Karpas-422 (cell line): ENCODE results near the gene PRAC2. TPM values are rescaled to one million over a fixed set of nuclear protein-coding genes. Genes with fewer than 3 reads are reported as not detected.

ENCODE experiments used
- DNase-seq: peaks from one replicate; pipeline ENCODE4 v3.0.0-alpha.2; 2015
- H2AFZ ChIP-seq: fragments of 200-600 bp; sonication (generic); 2 replicates; pipeline ENCODE4 v1.6.1; 2014; ENCODE audit warnings: antibody characterized with exemption, low read length, mixed read lengths
- H3K27ac ChIP-seq: fragments of 200-600 bp; sonication (generic); 2 replicates; pipeline ENCODE4 v1.5.1; 2014; ENCODE audit warnings: mild to moderate bottlenecking, low read length, moderate library complexity
- H3K27me3 ChIP-seq: fragments of 200-600 bp; sonication (generic); 2 replicates; pipeline ENCODE4 v1.6.1; 2014; ENCODE audit warnings: low read length, mixed read lengths
- H3K36me3 ChIP-seq: fragments of 200-600 bp; sonication (generic); 2 replicates; pipeline ENCODE4 v1.6.1; 2014; ENCODE audit warnings: low read length, mixed read lengths; ENCODE audit not compliant: insufficient read depth
- H3K4me1 ChIP-seq: fragments of 200-600 bp; sonication (generic); 2 replicates; pipeline ENCODE4 v1.6.1; 2014; ENCODE audit warnings: mild to moderate bottlenecking, low read length, mixed read lengths
- H3K4me2 ChIP-seq: fragments of 200-600 bp; sonication (generic); 2 replicates; pipeline ENCODE4 v1.6.1; 2014; ENCODE audit warnings: low read length, low read depth, mild to moderate bottlenecking; ENCODE audit not compliant: poor library complexity, severe bottlenecking
- H3K4me3 ChIP-seq: fragments of 200-600 bp; sonication (generic); 2 replicates; pipeline ENCODE4 v1.5.1; 2014; ENCODE audit warnings: mild to moderate bottlenecking, antibody characterized with exemption, low read length, mixed read lengths
- H3K79me2 ChIP-seq: fragments of 200-600 bp; sonication (generic); 2 replicates; pipeline ENCODE4 v1.6.1; 2014; ENCODE audit warnings: mild to moderate bottlenecking, low read length, mixed read lengths
- H3K9ac ChIP-seq: fragments of 200-600 bp; sonication (generic); 2 replicates; pipeline ENCODE4 v1.6.0; 2014; ENCODE audit warnings: low read length
- H3K9me2 ChIP-seq: fragments of 200-600 bp; sonication (generic), shearing (Covaris generic); replicated peaks from 2 replicates; pipeline ENCODE4 v1.6.0; 2014; ENCODE audit warnings: mild to moderate bottlenecking, low read length, moderate library complexity; ENCODE audit not compliant: insufficient read depth
- H3K9me3 ChIP-seq: fragments of 300-700, 200-600 bp; sonication (generic); 2 replicates; pipeline ENCODE4 v1.6.1; 2014; ENCODE audit warnings: low read length, mixed read lengths
- H4K20me1 ChIP-seq: fragments of 200-600 bp; sonication (generic); 2 replicates; pipeline ENCODE4 v1.6.1; 2014; ENCODE audit warnings: mild to moderate bottlenecking, antibody characterized with exemption, low read length, low read depth; ENCODE audit not compliant: insufficient read depth
- total RNA-seq: library from RNA; depleted of rRNA; stranded (reverse); fragments of >200 nt; shearing (Covaris generic); gene quantifications from 2 replicates; pipeline ENCODE4 v1.2.3, GENCODE V29; 2014; ENCODE audit warnings: low replicate concordance

The PRAC2 gene
- total RNA-seq, 1 experiment from 2014 or later, result not detected

DNA sequence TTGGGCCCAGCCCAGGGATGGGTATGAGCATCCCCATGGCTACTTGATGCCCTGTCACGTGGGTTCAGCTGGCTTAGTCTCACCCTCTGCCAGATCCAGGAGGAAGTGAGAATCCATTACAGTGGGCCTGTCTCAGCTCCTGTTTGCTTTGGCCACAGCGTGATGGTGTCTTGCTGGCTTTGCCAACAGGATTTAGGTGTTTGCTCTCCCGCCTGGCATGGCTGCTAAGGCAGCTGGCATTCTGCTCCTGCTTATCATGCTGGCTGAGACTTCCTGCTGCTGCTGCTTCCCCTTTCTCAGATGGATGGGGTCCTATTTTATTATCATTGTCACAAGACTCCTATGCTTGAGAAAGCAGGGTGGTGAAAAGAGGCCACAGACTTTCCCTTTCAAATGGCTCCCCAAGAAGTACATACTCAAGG lies 33.9 kb downstream of the PRAC2 start:
- Histone ChIP-seq H3K4me3 (no peak overlapping the region), H3K4me2 (no peak overlapping the region), H3K79me2 (no peaks in the 10 kb centered on the region), H3K27ac (no peak overlapping the region), H3K9ac (no peak overlapping the region), H3K9me3 (no peaks in the 10 kb centered on the region), H2AFZ (no peak overlapping the region), H3K4me1 (no peaks in the 10 kb centered on the region), H4K20me1 (no peaks in the 10 kb centered on the region), H3K9me2 (no peaks in the 10 kb centered on the region), H3K36me3 (no peaks in the 10 kb centered on the region), H3K27me3 (no peaks in the 10 kb centered on the region)
- DNase-seq, result no peak

DNA sequence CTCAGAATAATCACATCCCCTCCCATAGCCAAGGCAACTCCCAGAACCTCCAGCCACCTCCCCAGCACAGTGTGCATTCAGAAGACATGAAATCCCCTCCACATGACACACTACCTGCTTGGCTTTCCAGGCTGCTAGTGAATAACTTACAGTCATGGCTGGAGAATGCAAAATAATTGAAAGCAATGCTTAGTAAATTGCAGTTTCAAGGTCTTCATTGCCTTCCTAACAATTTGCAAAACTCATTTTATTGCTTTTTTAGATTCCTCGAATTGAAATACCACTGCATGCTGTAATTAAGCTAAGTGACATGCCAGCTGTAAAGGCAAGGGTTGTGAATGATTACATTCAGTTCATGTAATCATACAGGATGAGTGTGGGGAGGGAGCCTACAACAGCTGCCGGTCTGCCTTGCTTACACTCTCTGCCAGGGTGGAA lies 34.6 kb downstream of the PRAC2 start:
- no peak overlapping the region for H2AFZ ChIP-seq
- DNase-seq, result no peak
- no peak overlapping the region for H3K9ac ChIP-seq
- no peaks in the 10 kb centered on the region for H3K27me3 ChIP-seq
- H3K4me2 ChIP-seq, result no peak overlapping the region
- H3K4me3 ChIP-seq, result no peak overlapping the region
- no peaks in the 10 kb centered on the region for H3K4me1 ChIP-seq
- no peaks in the 10 kb centered on the region for H3K36me3 ChIP-seq
- no peaks in the 10 kb centered on the region for H3K9me2 ChIP-seq
- no peak overlapping the region for H3K27ac ChIP-seq
- H4K20me1 ChIP-seq, result no peaks in the 10 kb centered on the region
- H3K79me2 ChIP-seq, result no peaks in the 10 kb centered on the region
- no peaks in the 10 kb centered on the region for H3K9me3 ChIP-seq

DNA sequence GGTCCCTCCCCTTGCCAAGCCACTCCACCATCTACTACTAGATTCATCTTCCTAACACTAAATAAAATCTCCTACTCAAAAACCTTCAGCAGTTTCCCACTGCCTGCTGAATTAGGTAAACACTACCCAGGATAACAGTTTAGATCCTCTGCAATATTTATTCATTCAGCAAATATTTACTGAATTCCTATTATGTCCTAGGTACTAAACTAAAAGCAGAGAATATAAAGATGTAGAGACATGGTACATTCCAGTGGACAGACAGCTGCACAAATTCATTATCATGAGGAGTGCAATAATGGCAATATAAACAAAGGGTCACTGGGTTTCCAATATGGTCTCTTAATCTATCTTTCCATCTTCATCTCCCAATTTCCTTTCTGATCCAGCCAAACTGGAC lies 36.3 kb downstream of the PRAC2 start:
- Histone ChIP-seq H3K9me2 (no peaks in the 10 kb centered on the region), H3K27me3 (no peaks in the 10 kb centered on the region)
- no peak for DNase-seq

DNA sequence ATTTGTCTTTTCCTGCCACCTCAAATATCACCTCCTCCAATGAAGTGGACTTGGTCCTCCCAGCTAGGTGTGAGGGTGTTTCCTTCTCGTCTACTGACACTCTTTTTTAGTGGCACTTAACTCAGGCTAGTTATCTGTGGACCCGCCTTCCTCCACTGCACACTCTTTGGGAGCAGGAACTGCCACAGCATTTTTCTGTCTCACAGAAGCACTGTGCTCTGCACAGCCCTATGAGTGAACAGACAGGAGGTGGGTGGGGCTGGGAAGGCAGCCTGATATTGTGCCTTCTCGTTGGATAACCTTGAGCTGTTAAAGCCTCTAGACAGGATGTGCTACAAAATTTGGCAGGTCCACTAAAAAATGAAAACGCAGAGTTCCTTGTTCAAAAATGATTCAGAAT lies 37.4 kb downstream of the PRAC2 start:
- H2AFZ ChIP-seq, result no peak overlapping the region
- no peaks in the 10 kb centered on the region for H4K20me1 ChIP-seq
- H3K9me2 ChIP-seq, result no peaks in the 10 kb centered on the region
- H3K9me3 ChIP-seq, result no peaks in the 10 kb centered on the region
- no peak overlapping the region for H3K4me2 ChIP-seq
- no peaks in the 10 kb centered on the region for H3K27me3 ChIP-seq
- H3K27ac ChIP-seq, result no peak overlapping the region
- H3K79me2 ChIP-seq, result no peaks in the 10 kb centered on the region
- H3K4me1 ChIP-seq, result no peaks in the 10 kb centered on the region
- DNase-seq, result no peak
- no peak overlapping the region for H3K9ac ChIP-seq
- H3K36me3 ChIP-seq, result no peaks in the 10 kb centered on the region
- no peak overlapping the region for H3K4me3 ChIP-seq

More for the DNA sequence above, 36.3 kb downstream of the PRAC2 start:
- Histone ChIP-seq H3K4me3 (no peak overlapping the region), H4K20me1 (no peaks in the 10 kb centered on the region), H3K36me3 (no peaks in the 10 kb centered on the region), H3K4me2 (no peak overlapping the region), H3K9ac (no peak overlapping the region), H2AFZ (no peak overlapping the region), H3K27ac (no peak overlapping the region), H3K4me1 (no peaks in the 10 kb centered on the region), H3K9me3 (no peaks in the 10 kb centered on the region), H3K79me2 (no peaks in the 10 kb centered on the region)

DNA sequence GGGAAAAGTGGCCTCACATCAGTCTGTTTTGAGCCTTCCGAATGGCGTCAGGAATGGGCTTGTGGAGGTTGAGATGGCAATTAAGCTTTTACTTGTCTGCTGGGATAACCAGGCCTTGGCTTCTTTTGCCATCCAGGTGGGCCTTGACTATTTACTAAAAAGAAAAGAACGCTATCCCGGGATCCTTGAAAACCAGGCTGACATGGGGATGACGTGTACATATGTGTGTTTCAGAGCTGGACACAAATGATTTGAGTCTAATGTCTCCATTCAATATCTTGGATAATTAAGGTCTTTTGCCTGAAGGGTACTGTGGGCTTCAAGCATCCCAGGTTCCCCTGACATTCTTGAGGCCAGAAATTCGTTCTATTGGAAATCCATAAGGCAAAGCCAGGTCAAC lies 38.1 kb downstream of the PRAC2 start:
- no peak for DNase-seq
- no peaks in the 10 kb centered on the region for H3K9me2 ChIP-seq
- H2AFZ ChIP-seq, result no peak overlapping the region
- H4K20me1 ChIP-seq, result no peaks in the 10 kb centered on the region
- no peaks in the 10 kb centered on the region for H3K9me3 ChIP-seq
- no peaks in the 10 kb centered on the region for H3K27me3 ChIP-seq
- H3K9ac ChIP-seq, result no peak overlapping the region
- H3K27ac ChIP-seq, result no peak overlapping the region
- no peaks in the 10 kb centered on the region for H3K79me2 ChIP-seq
- no peaks in the 10 kb centered on the region for H3K36me3 ChIP-seq
- H3K4me2 ChIP-seq, result no peak overlapping the region
- H3K4me3 ChIP-seq, result no peak overlapping the region
- no peaks in the 10 kb centered on the region for H3K4me1 ChIP-seq

DNA sequence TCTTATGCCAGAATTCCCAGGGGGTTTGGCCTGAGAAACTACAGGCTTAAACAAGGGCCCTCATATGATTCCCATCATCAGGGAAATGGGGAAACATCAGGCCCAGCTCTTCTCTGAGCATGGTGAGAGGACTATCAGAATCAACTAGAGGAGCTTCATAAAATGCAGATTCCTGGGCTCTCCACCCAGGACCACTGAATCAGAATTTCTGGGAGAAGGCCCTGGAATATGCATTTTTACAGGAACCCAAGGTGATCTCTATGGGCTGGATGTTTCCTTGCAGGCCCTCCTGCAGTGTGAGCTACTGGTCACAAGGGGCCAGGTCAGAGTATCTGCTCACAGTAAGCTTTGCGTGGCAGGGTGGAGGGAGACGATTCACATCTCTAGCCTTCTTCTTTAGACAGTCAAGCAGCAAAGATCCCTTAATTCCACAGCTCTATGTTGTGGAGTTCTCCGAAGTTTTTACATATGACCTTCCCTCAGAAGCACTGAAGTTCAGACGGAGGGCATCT lies 44.3 kb downstream of the PRAC2 start:
- Histone ChIP-seq H3K9me3 (no peaks in the 10 kb centered on the region), H3K4me3 (no peak overlapping the region), H3K4me2 (no peak overlapping the region), H4K20me1 (no peaks in the 10 kb centered on the region), H3K9me2 (no peaks in the 10 kb centered on the region), H3K27me3 (no peaks in the 10 kb centered on the region), H3K4me1 (no peaks in the 10 kb centered on the region), H3K36me3 (no peaks in the 10 kb centered on the region), H3K27ac (no peak overlapping the region), H2AFZ (no peak overlapping the region), H3K9ac (no peak overlapping the region), H3K79me2 (no peaks in the 10 kb centered on the region)
- DNase-seq, result peak; percentile 37

DNA sequence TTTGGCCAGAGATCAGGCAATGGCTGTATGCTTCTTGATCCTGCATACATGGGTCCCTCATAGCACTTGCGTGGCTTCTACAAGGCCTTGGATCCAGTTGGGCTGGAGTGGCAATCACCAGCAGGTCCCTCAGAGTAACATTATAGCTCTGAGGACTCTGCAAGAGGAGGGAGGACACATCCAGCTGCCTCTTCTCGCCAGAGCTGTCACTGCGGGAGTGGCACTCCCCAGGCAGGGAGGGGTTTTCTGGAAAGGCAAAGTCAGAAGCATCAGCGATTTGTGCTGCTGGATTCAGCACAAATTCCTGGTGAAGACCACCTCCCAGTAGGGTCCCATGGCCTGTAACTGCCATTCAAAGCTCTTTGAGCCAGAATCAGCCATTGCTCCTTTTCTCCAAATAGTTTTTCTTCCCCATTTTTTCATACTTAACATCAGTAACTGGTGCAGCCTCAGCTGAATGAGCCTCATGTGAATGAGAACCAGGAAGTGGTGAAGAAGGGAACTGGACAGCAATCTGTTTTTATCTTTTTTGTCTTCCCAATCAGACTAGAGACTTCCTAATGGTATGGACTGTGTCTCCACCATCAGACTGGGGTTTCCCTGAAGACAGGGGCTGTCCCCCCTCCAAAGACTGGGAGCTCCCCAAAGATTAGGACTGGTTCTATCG lies 46.2 kb downstream of the PRAC2 start:
- H3K9me2 ChIP-seq, result no peaks in the 10 kb centered on the region
- H3K9ac ChIP-seq, result no peak overlapping the region
- H3K4me2 ChIP-seq, result no peak overlapping the region
- H3K27ac ChIP-seq, result no peak overlapping the region
- H2AFZ ChIP-seq, result peak overlapping the region; percentile 30; the same call in 1 of the 2 replicates
- H4K20me1 ChIP-seq, result no peaks in the 10 kb centered on the region
- H3K27me3 ChIP-seq, result no peaks in the 10 kb centered on the region
- H3K4me1 ChIP-seq, result no peaks in the 10 kb centered on the region
- no peaks in the 10 kb centered on the region for H3K79me2 ChIP-seq
- H3K9me3 ChIP-seq, result no peaks in the 10 kb centered on the region
- H3K36me3 ChIP-seq, result no peaks in the 10 kb centered on the region
- no peak overlapping the region for H3K4me3 ChIP-seq
- peak; percentile 24 for DNase-seq

DNA sequence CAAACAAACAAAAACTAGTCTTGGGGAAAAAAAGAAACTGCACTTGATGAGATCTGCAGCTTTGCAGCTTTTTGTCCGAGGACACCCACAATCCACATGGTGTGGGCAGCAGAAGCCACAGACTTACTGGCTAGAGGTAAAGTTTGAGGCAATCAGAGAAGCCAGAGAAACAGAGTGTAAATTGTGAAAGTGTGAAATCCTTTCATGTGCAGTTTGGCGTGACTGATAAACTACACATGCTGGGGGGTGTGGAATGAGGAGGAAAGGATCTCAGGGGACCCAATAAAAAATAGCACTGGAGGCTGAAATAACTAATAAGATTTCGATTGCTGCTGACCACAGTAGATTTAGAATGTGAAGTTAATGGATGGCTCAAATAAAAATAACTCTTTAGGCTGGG lies 48.0 kb downstream of the PRAC2 start:
- DNase-seq, result peak; percentile 21
- H2AFZ ChIP-seq, result no peak overlapping the region
- H3K36me3 ChIP-seq, result no peaks in the 10 kb centered on the region
- no peaks in the 10 kb centered on the region for H3K9me3 ChIP-seq
- no peak overlapping the region for H3K9ac ChIP-seq
- H3K4me2 ChIP-seq, result no peak overlapping the region
- no peaks in the 10 kb centered on the region for H3K79me2 ChIP-seq
- no peaks in the 10 kb centered on the region for H3K27me3 ChIP-seq
- H3K9me2 ChIP-seq, result no peaks in the 10 kb centered on the region
- no peaks in the 10 kb centered on the region for H4K20me1 ChIP-seq
- no peak overlapping the region for H3K4me3 ChIP-seq
- H3K4me1 ChIP-seq, result no peaks in the 10 kb centered on the region
- H3K27ac ChIP-seq, result no peak overlapping the region
